ENCODE data around the gene HIC2.
"Not testable (repeated sequence)": the region's sequence is repeated elsewhere in the genome, so short reads cannot be mapped to it uniquely, and the experiment has no call there.

Gene HIC2

GRCh38 chr22:21417227-21417746 lies at the start of gene HIC2:
Gene HIC2, plus strand, starts transcription at chr22:21417371. Its CDS starts 25,461 bp downstream, at chr22:21442832.
- DNase-seq (ENCODE audit: low spot score): not testable (repeated sequence)

- not testable (repeated sequence) for DNase-seq (ENCODE audit: low spot score)
Observed at GRCh38 chr22:21368603-21369310, 48.4 kb upstream of the HIC2 start.

GRCh38 chr22:21375880-21376279 lies 41.3 kb upstream of the HIC2 start:
- DNase-seq (ENCODE audit: low spot score): not testable (repeated sequence)

GRCh38 chr22:21383701-21384467 lies 33.3 kb upstream of the HIC2 start, which contains the start of gene RIMBP3B:
Gene RIMBP3B, plus strand, starts transcription at chr22:21383751. Its CDS starts 108 bp downstream, at chr22:21383859.
- not testable (repeated sequence) for DNase-seq (ENCODE audit: low spot score)

- not testable (repeated sequence) for DNase-seq (ENCODE audit: low spot score)
Observed at GRCh38 chr22:21384468-21385357, 32.5 kb upstream of the HIC2 start.

GRCh38 chr22:21389480-21389879 lies 27.7 kb upstream of the HIC2 start:
- DNase-seq (ENCODE audit: low spot score): not testable (repeated sequence)

GRCh38 chr22:21390013-21390412 lies 27.2 kb upstream of the HIC2 start:
- not testable (repeated sequence) for DNase-seq (ENCODE audit: low spot score)

- not testable (repeated sequence) for DNase-seq (ENCODE audit: low spot score)
Observed at GRCh38 chr22:21394613-21395012, 22.6 kb upstream of the HIC2 start.

- DNase-seq (ENCODE audit: low spot score): not testable (repeated sequence)
Observed at GRCh38 chr22:21401197-21401969, 15.8 kb upstream of the HIC2 start.

- DNase-seq (ENCODE audit: low spot score): not testable (repeated sequence)
Observed at GRCh38 chr22:21402763-21403314, 14.3 kb upstream of the HIC2 start.

- not testable (repeated sequence) for DNase-seq (ENCODE audit: low spot score)
Observed at GRCh38 chr22:21407139-21407538, 10.0 kb upstream of the HIC2 start.

GRCh38 chr22:21407792-21408191 lies 9.4 kb upstream of the HIC2 start:
- not testable (repeated sequence) for DNase-seq (ENCODE audit: low spot score)

GRCh38 chr22:21416375-21416774 lies 796 bp upstream of the HIC2 start:
- not testable (repeated sequence) for DNase-seq (ENCODE audit: low spot score)

- not testable (repeated sequence) for DNase-seq (ENCODE audit: low spot score)
Observed at GRCh38 chr22:21417853-21418252, 682 bp downstream of the HIC2 start.

- not testable (repeated sequence) for DNase-seq (ENCODE audit: low spot score)
Observed at GRCh38 chr22:21418974-21419638, 1.9 kb downstream of the HIC2 start.

- not testable (repeated sequence) for DNase-seq (ENCODE audit: low spot score)
Observed at GRCh38 chr22:21420180-21420763, 3.1 kb downstream of the HIC2 start.

GRCh38 chr22:21424084-21424709 lies 7.0 kb downstream of the HIC2 start:
- DNase-seq (ENCODE audit: low spot score): not testable (repeated sequence)

GRCh38 chr22:21434378-21435233 lies 17.4 kb downstream of the HIC2 start:
- not testable (repeated sequence) for DNase-seq (ENCODE audit: low spot score)
